GM13977 (cell line): ENCODE measurements around the gene HLA-DQA1.
"Not testable (repeated sequence)": the region's sequence is repeated elsewhere in the genome, so short reads cannot be mapped to it uniquely, and the experiment has no call there.

ENCODE experiments used
- DNase-seq: peaks from one replicate; pipeline ENCODE4 v3.0.0; 2012; ENCODE audit warnings: low spot score
- in situ Hi-C: fragments of 300-500 bp; cut with MboI; formaldehyde crosslinking; loops from one replicate; pipeline ENCODE4 v1.12.0; 2022; ENCODE audit warnings: low sequenced_read_pairs, low pct_unique_long_range_greater_than_20kb, mixed read lengths, inconsistent platforms; ENCODE audit not compliant: unreplicated experiment
- TF ChIP-seq, protein P1 (sequence below): IDR thresholded peaks from 2 replicates; pipeline ENCODE4 v1.5.1; 2012; ENCODE audit warnings: mild to moderate bottlenecking, control low read depth; ENCODE audit not compliant: insufficient read depth; ENCODE audit errors: extremely low read depth, missing control alignments

HLA-DQA1 gene

DNA sequence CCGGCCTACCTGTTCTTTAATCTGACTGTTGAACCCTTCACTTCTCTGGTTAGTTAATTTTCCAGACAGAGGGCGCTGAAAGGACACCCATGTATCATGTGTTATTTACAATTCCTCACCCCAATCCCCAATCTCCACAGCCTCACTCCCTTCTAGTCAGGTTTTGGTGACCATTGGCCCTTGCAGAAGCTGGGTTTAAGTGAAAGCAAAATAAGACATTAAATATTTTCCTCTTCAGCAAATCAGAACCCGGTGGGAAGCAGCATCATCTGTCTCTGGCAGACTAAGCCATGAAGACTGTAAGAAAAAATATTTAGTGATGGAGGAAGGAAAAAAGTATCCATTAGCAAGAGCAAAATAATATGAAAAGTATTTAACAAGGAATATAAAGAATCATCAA is 9.4 kb upstream of the HLA-DQA1 start:
- in situ Hi-C loops: no loop called here
- DNase-seq: no peak
- TF ChIP-seq, protein P1, sequence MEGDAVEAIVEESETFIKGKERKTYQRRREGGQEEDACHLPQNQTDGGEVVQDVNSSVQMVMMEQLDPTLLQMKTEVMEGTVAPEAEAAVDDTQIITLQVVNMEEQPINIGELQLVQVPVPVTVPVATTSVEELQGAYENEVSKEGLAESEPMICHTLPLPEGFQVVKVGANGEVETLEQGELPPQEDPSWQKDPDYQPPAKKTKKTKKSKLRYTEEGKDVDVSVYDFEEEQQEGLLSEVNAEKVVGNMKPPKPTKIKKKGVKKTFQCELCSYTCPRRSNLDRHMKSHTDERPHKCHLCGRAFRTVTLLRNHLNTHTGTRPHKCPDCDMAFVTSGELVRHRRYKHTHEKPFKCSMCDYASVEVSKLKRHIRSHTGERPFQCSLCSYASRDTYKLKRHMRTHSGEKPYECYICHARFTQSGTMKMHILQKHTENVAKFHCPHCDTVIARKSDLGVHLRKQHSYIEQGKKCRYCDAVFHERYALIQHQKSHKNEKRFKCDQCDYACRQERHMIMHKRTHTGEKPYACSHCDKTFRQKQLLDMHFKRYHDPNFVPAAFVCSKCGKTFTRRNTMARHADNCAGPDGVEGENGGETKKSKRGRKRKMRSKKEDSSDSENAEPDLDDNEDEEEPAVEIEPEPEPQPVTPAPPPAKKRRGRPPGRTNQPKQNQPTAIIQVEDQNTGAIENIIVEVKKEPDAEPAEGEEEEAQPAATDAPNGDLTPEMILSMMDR: no peak

DNA sequence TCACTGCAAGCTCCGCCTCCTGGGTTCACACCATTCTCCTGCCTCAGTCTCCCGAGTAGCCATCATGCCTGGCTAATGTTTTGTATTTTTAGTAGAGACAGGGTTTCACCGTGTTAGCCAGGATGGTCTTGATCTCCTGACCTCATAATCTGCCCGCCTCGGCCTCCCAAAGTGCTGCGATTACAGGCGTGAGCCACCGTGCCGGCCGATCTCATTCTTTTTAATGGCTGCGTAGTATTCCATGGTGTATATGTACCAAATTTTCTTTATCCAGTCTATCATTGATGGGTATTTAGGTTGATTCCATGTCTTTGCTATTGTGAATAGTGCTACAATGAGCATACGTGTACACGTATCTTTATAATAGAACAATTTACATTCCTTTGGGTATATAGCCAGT is 7.4 kb upstream of the HLA-DQA1 start:
- in situ Hi-C loops, DNase-seq: not testable (repeated sequence)

DNA sequence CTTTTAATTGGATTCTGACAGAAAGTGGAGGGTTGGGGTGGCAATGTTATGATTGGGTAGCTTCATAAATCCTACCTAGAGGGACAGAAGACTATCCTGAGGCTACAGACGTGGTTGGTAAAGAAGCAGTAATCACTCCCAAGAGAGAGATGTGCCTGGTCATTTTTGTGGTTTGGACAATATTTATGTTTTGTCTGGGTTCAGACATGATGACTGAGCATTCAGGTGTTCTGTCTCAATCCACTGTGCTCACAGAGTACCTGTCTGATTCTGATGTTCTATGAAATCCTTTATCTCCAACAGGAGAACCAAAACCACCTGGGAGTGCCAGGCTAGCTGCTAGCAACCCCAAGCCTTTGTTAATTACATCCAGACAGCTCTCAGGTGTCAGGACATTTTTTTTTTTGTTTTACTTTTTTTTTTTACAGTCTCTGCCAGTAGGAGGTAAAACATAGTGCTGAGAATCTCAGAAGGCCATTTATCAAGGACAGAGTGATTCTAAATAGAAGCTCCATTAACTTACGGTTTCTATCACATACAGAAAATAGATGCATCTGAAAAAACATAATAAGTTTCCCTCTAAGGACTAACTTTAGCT is 1.6 kb upstream of the HLA-DQA1 start:
- TF ChIP-seq, protein P1: no peak

DNA sequence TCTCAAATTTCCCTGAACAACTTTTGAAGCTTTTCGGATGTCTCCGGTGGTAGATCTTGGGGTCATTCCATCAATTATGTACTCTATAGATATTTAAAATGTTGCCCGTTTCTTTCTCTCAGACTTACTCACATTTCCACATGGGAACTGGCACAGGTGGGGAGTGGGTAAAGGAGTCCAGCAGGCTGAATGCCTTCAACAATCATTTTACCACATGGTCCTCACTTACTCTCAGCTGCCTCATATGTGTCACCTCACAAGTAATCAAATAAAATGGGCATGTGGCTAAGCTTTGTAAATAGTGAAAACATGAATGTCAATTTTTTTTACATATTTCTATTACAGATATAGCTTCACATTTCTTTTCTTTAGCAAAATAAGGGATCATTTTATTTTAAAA is 677 bp downstream of the HLA-DQA1 start:
- no peak for DNase-seq
- TF ChIP-seq, protein P1: no peak
- in situ Hi-C loops: no loop called here

More for the DNA sequence above, 1.6 kb upstream of the HLA-DQA1 start:
- no peak for DNase-seq
- in situ Hi-C loops: no loop called here

DNA sequence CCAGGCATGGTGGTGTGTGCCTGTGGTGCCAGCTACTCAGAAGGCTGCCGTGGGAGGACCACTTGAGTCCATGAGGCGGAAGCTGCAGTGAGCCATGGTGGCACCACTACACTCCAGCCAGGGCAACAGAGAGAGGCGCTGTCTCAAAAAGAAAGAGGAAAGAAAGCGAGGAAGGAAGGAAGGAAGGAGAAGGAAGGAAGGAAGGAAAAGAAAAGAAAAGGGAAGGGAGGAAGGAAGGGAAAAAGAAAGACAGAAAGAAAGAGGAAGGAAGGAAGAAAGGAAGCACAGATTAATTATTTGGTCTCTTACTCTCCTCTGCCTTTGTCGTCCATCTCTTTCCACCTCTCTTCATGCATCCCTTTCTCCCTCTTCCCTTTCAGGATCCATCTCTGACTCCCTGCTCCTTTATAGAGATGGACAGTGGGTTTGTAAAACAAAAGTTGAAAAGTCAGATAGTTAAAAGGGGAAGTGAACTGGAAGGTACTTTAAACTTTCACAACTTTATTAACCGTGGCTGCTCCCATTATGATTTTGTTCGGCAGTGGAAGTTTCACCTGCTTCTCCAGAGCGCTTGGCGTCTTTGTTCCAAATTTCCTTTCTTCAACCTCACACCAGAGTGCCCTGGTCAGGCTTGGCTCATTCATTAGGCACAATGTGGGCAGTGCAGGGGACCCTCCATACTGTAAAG is 1.5 kb downstream of the HLA-DQA1 start:
- TF ChIP-seq, protein P1: no peak
- in situ Hi-C loops: no loop called here
- no peak for DNase-seq

DNA sequence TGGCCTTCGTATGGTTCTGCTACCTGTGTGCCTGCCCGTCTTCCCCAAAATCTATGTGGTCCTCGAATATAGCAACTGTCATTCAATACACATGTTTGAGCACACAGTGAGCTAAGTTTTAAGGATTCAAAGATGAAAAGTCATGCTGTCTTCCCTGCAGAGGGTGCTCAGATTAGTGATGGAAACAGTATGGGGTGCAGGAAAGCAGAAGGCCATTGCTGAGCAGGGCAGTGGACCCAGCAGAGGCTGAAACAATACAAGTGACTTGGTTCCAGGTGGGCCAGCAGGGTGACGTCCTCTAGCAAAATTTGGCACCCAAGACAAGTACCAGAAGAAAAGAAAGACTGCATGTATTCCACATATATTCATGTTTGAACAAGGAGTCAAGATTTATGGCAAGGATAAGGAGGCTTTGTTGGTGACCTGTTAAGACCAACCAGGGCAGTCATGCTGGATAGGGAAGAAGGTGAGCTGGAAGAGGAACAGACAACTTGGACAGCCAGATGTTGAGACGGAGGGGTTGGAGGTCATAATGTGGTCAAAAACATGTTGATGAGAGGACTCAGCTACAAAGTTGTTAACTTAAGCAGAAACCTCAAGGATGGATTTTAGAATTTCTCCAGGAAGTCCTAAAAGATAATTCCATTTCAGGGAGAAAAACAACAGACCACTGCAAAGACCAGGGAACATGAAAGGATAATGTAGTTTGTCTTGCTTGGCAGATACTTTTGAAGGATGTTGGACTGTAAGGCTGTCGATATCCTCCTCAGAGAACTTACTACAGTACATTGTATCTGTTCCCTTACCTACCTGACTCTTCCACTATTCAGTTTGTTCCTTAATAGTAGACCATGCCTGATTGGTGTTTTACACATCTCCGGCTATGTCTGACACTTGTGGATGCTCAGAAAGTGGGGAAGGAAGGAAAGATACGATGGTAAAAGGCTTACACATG is 2.5 kb downstream of the HLA-DQA1 start:
- in situ Hi-C loops: no loop called here
- TF ChIP-seq, protein P1: no peak
- DNase-seq: no peak
